GM23338 (cell line): Measurements from ENCODE around the gene CHST2.

ENCODE experiments used
- EZH2 ChIP-seq: fragments of 200-600 bp; sonication (generic); IDR thresholded peaks from one replicate; pipeline ENCODE4 v1.8.0; 2017; ENCODE audit warnings: antibody characterized with exemption, mild to moderate bottlenecking, low read depth; ENCODE audit not compliant: unreplicated experiment
- POLR2AphosphoS5 ChIP-seq: IDR thresholded peaks from 2 replicates; pipeline ENCODE4 v1.6.1; 2016; ENCODE audit warnings: antibody characterized with exemption, low read depth
- TF ChIP-seq, protein P1 (sequence below), 2 experiments: fragments of 200-600 bp in 1 of 2; sonication (generic) in 1 of 2; conservative IDR thresholded peaks; 2 replicates each; pipeline versions ENCODE4 v1.5.1 to v1.6.1; 2016 to 2017; ENCODE audit warnings: antibody characterized with exemption in 2 of 2, low read depth in 2 of 2, mild to moderate bottlenecking in 2 of 2, moderate library complexity in 1 of 2

- TF ChIP-seq EZH2, result no peak
- TF ChIP-seq POLR2AphosphoS5, result no peak
- TF ChIP-seq, protein P1, sequence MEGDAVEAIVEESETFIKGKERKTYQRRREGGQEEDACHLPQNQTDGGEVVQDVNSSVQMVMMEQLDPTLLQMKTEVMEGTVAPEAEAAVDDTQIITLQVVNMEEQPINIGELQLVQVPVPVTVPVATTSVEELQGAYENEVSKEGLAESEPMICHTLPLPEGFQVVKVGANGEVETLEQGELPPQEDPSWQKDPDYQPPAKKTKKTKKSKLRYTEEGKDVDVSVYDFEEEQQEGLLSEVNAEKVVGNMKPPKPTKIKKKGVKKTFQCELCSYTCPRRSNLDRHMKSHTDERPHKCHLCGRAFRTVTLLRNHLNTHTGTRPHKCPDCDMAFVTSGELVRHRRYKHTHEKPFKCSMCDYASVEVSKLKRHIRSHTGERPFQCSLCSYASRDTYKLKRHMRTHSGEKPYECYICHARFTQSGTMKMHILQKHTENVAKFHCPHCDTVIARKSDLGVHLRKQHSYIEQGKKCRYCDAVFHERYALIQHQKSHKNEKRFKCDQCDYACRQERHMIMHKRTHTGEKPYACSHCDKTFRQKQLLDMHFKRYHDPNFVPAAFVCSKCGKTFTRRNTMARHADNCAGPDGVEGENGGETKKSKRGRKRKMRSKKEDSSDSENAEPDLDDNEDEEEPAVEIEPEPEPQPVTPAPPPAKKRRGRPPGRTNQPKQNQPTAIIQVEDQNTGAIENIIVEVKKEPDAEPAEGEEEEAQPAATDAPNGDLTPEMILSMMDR (conservative IDR thresholded peaks at IDR 0.05; ENCODE audit: low read depth in 2 of 2), result no peak
Observed at GRCh38 chr3:143088835-143089234, 30.7 kb upstream of the CHST2 start.
